Measurements from ENCODE around the gene TLNRD1. TPM values are rescaled to one million over a fixed set of nuclear protein-coding genes. Genes with fewer than 3 reads are reported as not detected.

TLNRD1 gene
- total RNA-seq, 1 experiment from 2014 or later: 22.5 TPM

DNA sequence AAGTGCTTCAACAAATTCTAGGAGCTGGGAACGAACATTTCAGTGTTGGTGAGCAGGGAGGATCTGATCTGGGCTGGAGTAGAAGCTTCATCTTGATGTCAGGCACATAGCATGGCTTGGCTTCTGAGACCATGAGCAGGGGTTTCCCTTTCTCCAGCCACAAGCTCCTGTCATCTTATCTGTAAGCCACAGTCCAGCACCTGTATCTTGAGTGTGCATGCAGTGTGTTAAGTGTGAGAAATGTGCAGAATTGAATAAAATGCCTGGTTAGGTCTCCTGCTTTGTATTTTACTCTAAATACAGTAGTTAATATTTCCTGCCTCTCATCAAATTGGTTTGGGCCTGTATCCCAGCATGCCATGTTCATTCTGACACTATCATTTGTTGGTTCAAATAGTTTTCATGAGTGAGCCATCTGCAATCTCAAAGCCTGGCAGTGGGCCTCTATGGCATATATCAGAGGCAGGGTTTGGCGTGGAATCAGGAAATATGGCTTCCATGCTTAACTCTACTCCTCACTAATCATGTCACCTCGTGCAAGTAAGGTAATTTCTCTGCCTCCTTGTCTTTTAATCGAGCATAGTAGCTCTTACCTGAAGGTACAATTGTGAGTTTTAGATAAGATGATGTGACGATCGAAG, 43.3 kb downstream of the TLNRD1 start:
- no peaks in the 10 kb centered on the region for H3K9me3 ChIP-seq (ENCODE audit: control insufficient read depth in 1 of 2, insufficient read depth in 1 of 2, low read depth in 1 of 2, low read length in 2 of 2)
- RAD21 ChIA-PET (ENCODE audit: low non-redundant PET in 1 of 2, low total read pairs in 2 of 2, uncharacterized antibody in 2 of 2, unreplicated experiment in 2 of 2): no interaction called here

DNA sequence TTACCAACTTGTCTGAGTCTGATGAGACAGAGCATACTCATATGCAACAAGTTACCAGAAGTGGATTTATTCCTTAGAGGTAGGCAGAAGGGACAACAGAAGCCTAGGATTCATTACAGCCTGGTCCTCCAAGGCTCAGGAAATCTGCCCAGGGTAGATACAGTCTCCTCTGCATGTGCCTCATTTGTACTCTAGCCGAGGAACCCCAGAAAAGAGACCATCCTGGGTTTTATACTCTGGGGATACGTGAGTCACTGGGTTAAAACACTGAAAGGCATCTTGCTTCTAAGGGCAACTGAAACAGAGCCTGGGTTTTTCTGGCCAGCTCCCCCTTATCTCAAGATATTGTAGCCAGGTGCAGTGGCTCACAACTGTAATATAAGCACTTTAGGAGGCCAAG, 45.6 kb downstream of the TLNRD1 start:
- H3K4me2 ChIP-seq (ENCODE audit: low read length): no peak overlapping the region
- H3K27me3 ChIP-seq (ENCODE audit: insufficient read depth, low read length): no peaks in the 10 kb centered on the region
- no peak overlapping the region for H3K4me3 ChIP-seq (replicated peaks in 1 of 2; ENCODE audit: low read depth in 1 of 2, low read length in 2 of 2)
- H2AFZ ChIP-seq (ENCODE audit: low read depth, low read length, poor library complexity, severe bottlenecking): no peak overlapping the region
- ChIA-PET POLR2A (no interaction called here), CTCF (no interaction called here), RAD21 (ENCODE audit: low non-redundant PET in 1 of 2, low total read pairs in 2 of 2, uncharacterized antibody in 2 of 2, unreplicated experiment in 2 of 2) (no interaction called here)
- H3K9ac ChIP-seq (ENCODE audit: low read length): no peak overlapping the region
- TF ChIP-seq POLR2A (IDR thresholded peaks at IDR 0.05; ENCODE audit: borderline replicate concordance, extremely low read depth, insufficient read depth, insufficient read length): no peak
- TF ChIP-seq ELF1 (IDR thresholded peaks at IDR 0.05; ENCODE audit: borderline replicate concordance, low read depth): no peak
- TF ChIP-seq CEBPB (IDR thresholded peaks at IDR 0.05; ENCODE audit: low read depth): no peak
- no peak for TF ChIP-seq ZFX (IDR thresholded peaks at IDR 0.05)
- TF ChIP-seq EZH2 (IDR thresholded peaks at IDR 0.05): no peak
- no peak for TF ChIP-seq SIN3A (IDR thresholded peaks at IDR 0.05; ENCODE audit: low read depth)
- TF ChIP-seq YY1 (IDR thresholded peaks at IDR 0.05; ENCODE audit: extremely low read depth, insufficient replicate concordance, low read depth, low read length): no peak
- no peak for TF ChIP-seq RAD21 (IDR thresholded peaks at IDR 0.05; ENCODE audit: low read depth)
- TF ChIP-seq, protein P1, sequence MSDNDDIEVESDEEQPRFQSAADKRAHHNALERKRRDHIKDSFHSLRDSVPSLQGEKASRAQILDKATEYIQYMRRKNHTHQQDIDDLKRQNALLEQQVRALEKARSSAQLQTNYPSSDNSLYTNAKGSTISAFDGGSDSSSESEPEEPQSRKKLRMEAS (IDR thresholded peaks at IDR 0.05): no peak
- TF ChIP-seq EGR1 (IDR thresholded peaks at IDR 0.05; ENCODE audit: low read depth): no peak
- no peaks in the 10 kb centered on the region for H3K4me1 ChIP-seq (ENCODE audit: control insufficient read depth in 1 of 2, insufficient read depth in 2 of 2, low read length in 2 of 2)
- no TSS peak for BruUV-seq (replicated peaks)
- intact Hi-C loops (cut with micrococcal nuclease): no loop called here
- H3K36me3 ChIP-seq (ENCODE audit: control insufficient read depth in 1 of 2, insufficient read depth in 2 of 2, low read length in 2 of 2): no peaks in the 10 kb centered on the region
- H3K9me3 ChIP-seq (ENCODE audit: control insufficient read depth in 1 of 2, insufficient read depth in 1 of 2, low read depth in 1 of 2, low read length in 2 of 2): no peaks in the 10 kb centered on the region
- no peaks in the 10 kb centered on the region for H3K79me2 ChIP-seq (ENCODE audit: insufficient read depth, low read length)
- ATAC-seq (no peak), DNase-seq (ENCODE audit: low read depth, low spot score) (no peak)
- no peaks in the 10 kb centered on the region for H4K20me1 ChIP-seq (ENCODE audit: insufficient read depth)
- H3K9me2 ChIP-seq (ENCODE audit: insufficient read depth): no peaks in the 10 kb centered on the region
- no peak overlapping the region for H3K27ac ChIP-seq (ENCODE audit: low read depth, low read length)

More for the DNA sequence above, 43.3 kb downstream of the TLNRD1 start:
- no peak for TF ChIP-seq EZH2phosphoT487 (IDR thresholded peaks at IDR 0.05; ENCODE audit: borderline replicate concordance)
- H3K9ac ChIP-seq (ENCODE audit: low read length): no peak overlapping the region
- intact Hi-C loops (cut with micrococcal nuclease): no loop called here
- ChIA-PET POLR2A (no interaction called here), CTCF (no interaction called here)
- no peak overlapping the region for H3K4me3 ChIP-seq (replicated peaks in 1 of 2; ENCODE audit: low read depth in 1 of 2, low read length in 2 of 2)
- no peak for ATAC-seq
- H3K27me3 ChIP-seq (ENCODE audit: insufficient read depth, low read length): no peaks in the 10 kb centered on the region
- no peaks in the 10 kb centered on the region for H3K9me2 ChIP-seq (ENCODE audit: insufficient read depth)
- H3K4me1 ChIP-seq (ENCODE audit: control insufficient read depth in 1 of 2, insufficient read depth in 2 of 2, low read length in 2 of 2): no peaks in the 10 kb centered on the region
- no peak overlapping the region for H2AFZ ChIP-seq (ENCODE audit: low read depth, low read length, poor library complexity, severe bottlenecking)
- H3K27ac ChIP-seq (ENCODE audit: low read depth, low read length): no peak overlapping the region
- H3K36me3 ChIP-seq (ENCODE audit: control insufficient read depth in 1 of 2, insufficient read depth in 2 of 2, low read length in 2 of 2): no peaks in the 10 kb centered on the region
- H3K4me2 ChIP-seq (ENCODE audit: low read length): no peak overlapping the region
- DNase-seq (ENCODE audit: low read depth, low spot score): no peak
- no TSS peak for BruUV-seq (replicated peaks)
- no peaks in the 10 kb centered on the region for H4K20me1 ChIP-seq (ENCODE audit: insufficient read depth)
- no peaks in the 10 kb centered on the region for H3K79me2 ChIP-seq (ENCODE audit: insufficient read depth, low read length)

Data from HCT116 (cell line).